ENCODE results near the gene GRK7. TPM values are rescaled to one million over a fixed set of nuclear protein-coding genes. Genes with fewer than 3 reads are reported as not detected.
A peak's percentile ranks its signal among the peaks of the same experiment; 100 is the strongest.
"Not testable (repeated sequence)": the region's sequence is repeated elsewhere in the genome, so short reads cannot be mapped to it uniquely, and the experiment has no call there.

GRK7 gene
- total RNA-seq, 1 donor from 2014 or later = not detected

DNA sequence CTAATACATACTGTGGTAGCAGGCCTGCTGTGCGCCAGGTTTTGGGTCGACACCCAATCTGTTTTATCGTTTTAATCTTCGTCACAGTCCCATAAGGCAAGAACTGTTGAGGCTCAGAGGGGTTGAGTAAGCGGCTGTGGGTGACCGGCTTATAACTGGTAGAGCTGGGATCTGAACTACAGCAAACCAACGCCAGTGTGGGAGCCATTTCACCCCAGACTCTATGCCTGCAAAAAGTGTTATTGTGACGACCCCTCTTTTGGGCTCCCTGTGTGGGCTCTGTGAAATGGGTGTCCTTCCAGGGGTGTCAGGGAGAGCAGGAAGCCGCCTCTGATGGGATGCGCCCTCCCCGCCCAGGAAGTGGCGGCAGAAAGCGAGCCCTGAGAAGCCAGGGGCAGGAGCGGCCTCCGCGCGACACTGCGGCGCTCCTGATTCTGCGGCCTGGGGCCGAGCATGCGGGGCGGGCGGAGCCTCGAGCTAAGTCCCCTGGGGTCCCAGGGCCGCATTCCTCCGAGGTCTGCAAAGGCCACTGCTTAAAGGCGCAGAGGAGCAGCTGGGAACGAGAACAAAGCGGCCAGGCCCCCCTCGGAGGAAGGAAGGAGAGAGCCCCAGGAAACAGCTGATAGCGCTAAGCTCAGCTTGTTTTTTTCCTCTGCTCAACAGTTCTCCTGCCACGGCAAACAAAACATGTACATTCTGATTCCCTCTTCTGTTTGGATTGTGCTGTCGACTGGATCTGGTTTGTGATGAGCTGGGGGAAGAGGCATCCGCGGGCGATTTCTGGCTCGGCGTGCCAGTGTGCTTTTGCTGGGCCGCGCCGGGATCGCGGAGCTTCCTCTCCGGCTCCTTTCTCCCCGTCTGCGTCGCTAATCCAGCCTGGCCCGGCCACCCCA, 33.9 kb downstream of the GRK7 start:
- Mint-ChIP-seq H3K27me3 (ENCODE audit: unreplicated experiment) (peaks cover 5% of the 10 kb centered on the region), H3K9me3 (ENCODE audit: unreplicated experiment) (peaks cover 9% of the 10 kb centered on the region), H3K36me3 (ENCODE audit: unreplicated experiment) (no peaks in the 10 kb centered on the region), H3K27ac (ENCODE audit: unreplicated experiment) (peak overlapping the region; percentile 97), H3K4me3 (ENCODE audit: unreplicated experiment) (peak overlapping the region; percentile 65), H3K4me1 (ENCODE audit: unreplicated experiment) (peaks cover 5% of the 10 kb centered on the region)
- no peak for DNase-seq (ENCODE audit: extremely low spot score, unreplicated experiment)
- TF ChIP-seq, protein P1, sequence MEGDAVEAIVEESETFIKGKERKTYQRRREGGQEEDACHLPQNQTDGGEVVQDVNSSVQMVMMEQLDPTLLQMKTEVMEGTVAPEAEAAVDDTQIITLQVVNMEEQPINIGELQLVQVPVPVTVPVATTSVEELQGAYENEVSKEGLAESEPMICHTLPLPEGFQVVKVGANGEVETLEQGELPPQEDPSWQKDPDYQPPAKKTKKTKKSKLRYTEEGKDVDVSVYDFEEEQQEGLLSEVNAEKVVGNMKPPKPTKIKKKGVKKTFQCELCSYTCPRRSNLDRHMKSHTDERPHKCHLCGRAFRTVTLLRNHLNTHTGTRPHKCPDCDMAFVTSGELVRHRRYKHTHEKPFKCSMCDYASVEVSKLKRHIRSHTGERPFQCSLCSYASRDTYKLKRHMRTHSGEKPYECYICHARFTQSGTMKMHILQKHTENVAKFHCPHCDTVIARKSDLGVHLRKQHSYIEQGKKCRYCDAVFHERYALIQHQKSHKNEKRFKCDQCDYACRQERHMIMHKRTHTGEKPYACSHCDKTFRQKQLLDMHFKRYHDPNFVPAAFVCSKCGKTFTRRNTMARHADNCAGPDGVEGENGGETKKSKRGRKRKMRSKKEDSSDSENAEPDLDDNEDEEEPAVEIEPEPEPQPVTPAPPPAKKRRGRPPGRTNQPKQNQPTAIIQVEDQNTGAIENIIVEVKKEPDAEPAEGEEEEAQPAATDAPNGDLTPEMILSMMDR (IDR thresholded peaks at IDR 0.05) = no peak

- H3K36me3 Mint-ChIP-seq (ENCODE audit: unreplicated experiment) = no peaks in the 10 kb centered on the region
- H3K4me3 Mint-ChIP-seq (ENCODE audit: unreplicated experiment) = peak overlapping the region; percentile 65
- H3K27ac Mint-ChIP-seq (ENCODE audit: unreplicated experiment) = peak overlapping the region; percentile 97
- no peak for DNase-seq (ENCODE audit: extremely low spot score, unreplicated experiment)
- peaks cover 8% of the 10 kb centered on the region for H3K27me3 Mint-ChIP-seq (ENCODE audit: unreplicated experiment)
- H3K9me3 Mint-ChIP-seq (ENCODE audit: unreplicated experiment) = peaks cover 9% of the 10 kb centered on the region
- peaks cover 5% of the 10 kb centered on the region for H3K4me1 Mint-ChIP-seq (ENCODE audit: unreplicated experiment)
- TF ChIP-seq, protein P1 (IDR thresholded peaks at IDR 0.05) = no peak
Observed at GRCh38 chr3:141797819-141798447, 34.7 kb downstream of the GRK7 start.

- peaks cover 8% of the 10 kb centered on the region for H3K27me3 Mint-ChIP-seq (ENCODE audit: unreplicated experiment)
- no peak overlapping the region for H3K27ac Mint-ChIP-seq (ENCODE audit: unreplicated experiment)
- no peak overlapping the region for H3K4me3 Mint-ChIP-seq (ENCODE audit: unreplicated experiment)
- H3K9me3 Mint-ChIP-seq (ENCODE audit: unreplicated experiment) = peaks cover 9% of the 10 kb centered on the region
- no peak for DNase-seq (ENCODE audit: extremely low spot score, unreplicated experiment)
- peaks cover 5% of the 10 kb centered on the region for H3K4me1 Mint-ChIP-seq (ENCODE audit: unreplicated experiment)
- H3K36me3 Mint-ChIP-seq (ENCODE audit: unreplicated experiment) = no peaks in the 10 kb centered on the region
- TF ChIP-seq, protein P1 (IDR thresholded peaks at IDR 0.05) = no peak
Observed at GRCh38 chr3:141798448-141798845, 35.2 kb downstream of the GRK7 start.

DNA sequence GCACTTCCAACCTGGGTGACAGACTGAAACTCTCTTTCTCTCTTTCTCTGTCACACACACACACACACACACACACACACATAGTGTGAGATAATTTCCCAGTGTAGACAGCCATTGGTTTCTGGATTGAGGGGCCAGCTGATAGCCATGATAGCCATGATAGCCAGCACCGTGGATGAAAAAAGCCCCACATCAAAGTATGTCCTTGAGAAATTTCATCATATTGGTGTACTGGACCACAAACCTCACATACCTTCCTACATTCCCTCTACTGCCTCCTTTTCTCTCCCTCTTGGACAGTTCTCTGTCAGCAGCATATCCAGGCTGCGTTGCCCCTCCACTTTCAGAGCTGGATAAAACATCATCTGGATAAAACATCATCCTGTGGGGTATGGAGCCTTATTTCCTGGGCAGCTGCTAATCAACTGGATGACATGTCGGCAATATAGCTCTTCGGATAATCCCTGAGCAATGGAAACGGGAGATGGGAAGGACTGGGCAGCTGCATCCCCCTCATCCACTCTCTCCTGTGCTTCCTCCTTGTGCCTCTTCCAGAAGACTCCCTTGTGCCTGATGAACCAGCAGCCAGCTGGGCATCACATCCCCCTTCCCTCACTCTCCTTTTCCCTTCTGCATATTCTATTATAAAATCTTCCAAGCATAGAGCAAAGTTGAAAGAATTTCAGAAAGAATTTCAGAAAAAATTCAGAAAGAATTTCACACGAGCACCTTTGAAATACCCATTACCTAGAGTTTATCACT, 39.3 kb downstream of the GRK7 start:
- Mint-ChIP-seq H3K27ac (ENCODE audit: unreplicated experiment) (no peak overlapping the region), H3K4me3 (ENCODE audit: unreplicated experiment) (no peak overlapping the region), H3K4me1 (ENCODE audit: unreplicated experiment) (peaks cover 3% of the 10 kb centered on the region), H3K36me3 (ENCODE audit: unreplicated experiment) (no peaks in the 10 kb centered on the region), H3K27me3 (ENCODE audit: unreplicated experiment) (peaks cover 8% of the 10 kb centered on the region), H3K9me3 (ENCODE audit: unreplicated experiment) (peaks cover 9% of the 10 kb centered on the region)
- no peak for DNase-seq (ENCODE audit: extremely low spot score, unreplicated experiment)
- TF ChIP-seq, protein P1 (IDR thresholded peaks at IDR 0.05) = no peak

- H3K4me1 Mint-ChIP-seq (ENCODE audit: unreplicated experiment); H3K27ac Mint-ChIP-seq (ENCODE audit: unreplicated experiment); H3K9me3 Mint-ChIP-seq (ENCODE audit: unreplicated experiment); H3K4me3 Mint-ChIP-seq (ENCODE audit: unreplicated experiment); H3K36me3 Mint-ChIP-seq (ENCODE audit: unreplicated experiment); H3K27me3 Mint-ChIP-seq (ENCODE audit: unreplicated experiment); DNase-seq (ENCODE audit: extremely low spot score, unreplicated experiment): not testable (repeated sequence)
Observed at GRCh38 chr3:141803538-141803937, 40.3 kb downstream of the GRK7 start.
